ENCODE measurements around the gene CABLES1. TPM values are rescaled to one million over a fixed set of nuclear protein-coding genes. Genes with fewer than 3 reads are reported as not detected.
A peak's percentile ranks its signal among the peaks of the same experiment; 100 is the strongest.
"Not testable (repeated sequence)": the region's sequence is repeated elsewhere in the genome, so short reads cannot be mapped to it uniquely, and the experiment has no call there.

CABLES1 gene
- total RNA-seq, 1 donor from 2014 or later, result 2.8 TPM

DNA sequence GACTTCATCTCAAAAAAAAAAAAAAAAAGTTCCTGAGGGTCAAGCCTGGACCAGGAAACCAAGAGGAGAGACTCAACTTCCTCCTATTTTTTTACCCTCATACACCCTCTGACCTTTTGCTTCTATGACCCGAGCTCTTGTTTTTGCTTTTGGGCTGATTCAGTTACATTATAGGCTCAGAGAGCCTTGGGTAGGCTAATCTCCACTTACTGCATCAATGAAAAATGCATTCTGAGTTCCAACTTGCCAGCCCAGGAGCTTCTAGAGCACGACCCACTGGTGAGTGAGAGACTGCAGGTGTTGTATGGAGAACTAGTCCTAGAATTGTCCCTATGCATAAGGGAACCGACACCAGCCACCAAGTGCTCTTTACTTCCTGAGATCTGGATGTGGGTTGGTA is 91.1 kb downstream of the CABLES1 start:
- peak; percentile 80 for DNase-seq

DNA sequence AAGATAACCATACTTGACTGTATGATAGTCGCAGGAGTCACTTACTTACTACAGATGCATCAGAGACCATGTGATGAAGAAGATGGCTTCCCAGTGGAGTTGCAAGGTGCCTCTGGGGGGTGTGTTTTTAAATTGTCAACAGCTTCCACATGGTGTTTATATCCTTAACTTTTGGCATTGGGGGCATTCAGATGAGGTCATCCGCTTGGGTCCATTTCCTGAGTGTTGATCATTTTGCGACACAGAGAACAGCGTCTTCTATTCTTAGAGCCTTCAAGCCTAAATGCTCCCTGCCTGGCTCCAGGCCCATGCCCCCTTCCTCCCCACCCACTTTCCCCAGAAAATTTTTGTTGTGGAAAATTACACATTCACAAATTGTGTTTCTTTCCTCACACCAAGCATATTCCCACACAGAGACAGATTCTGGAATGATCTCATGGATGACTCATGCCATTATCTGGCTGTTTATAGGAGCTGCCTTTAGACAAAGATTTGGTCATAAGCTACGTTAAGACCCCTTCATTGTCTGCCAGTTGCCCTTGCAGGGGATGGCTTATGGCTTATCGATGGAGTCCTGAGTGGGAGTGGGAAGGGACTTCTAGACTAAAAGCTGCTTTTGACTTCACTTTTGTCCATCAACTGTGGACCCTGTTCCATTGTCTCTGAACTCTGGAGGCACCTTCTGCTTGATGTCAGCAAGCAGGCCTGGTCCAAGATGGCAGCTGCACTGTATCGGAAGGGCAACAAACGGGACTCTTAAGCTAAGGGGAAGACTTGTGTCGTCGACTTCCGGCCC is 91.8 kb downstream of the CABLES1 start:
- peak; percentile 75 for DNase-seq

DNA sequence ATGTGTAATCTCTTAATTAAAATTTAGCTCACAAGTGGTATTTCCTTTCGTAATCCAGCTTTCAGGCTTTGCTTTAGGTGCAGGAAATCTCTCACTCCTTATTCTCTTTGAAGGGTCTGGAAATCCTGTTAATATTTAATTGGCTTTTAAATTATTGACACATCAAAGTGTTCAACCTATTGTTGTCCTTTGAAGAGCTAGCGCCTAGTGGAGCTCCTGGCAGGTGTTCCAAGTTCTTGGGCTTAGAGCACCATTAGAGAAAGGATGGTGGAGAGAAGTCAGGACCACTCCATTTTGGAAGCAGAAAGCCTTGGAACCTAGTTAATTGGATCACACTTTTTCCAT is 92.4 kb downstream of the CABLES1 start:
- DNase-seq, result no peak

DNA sequence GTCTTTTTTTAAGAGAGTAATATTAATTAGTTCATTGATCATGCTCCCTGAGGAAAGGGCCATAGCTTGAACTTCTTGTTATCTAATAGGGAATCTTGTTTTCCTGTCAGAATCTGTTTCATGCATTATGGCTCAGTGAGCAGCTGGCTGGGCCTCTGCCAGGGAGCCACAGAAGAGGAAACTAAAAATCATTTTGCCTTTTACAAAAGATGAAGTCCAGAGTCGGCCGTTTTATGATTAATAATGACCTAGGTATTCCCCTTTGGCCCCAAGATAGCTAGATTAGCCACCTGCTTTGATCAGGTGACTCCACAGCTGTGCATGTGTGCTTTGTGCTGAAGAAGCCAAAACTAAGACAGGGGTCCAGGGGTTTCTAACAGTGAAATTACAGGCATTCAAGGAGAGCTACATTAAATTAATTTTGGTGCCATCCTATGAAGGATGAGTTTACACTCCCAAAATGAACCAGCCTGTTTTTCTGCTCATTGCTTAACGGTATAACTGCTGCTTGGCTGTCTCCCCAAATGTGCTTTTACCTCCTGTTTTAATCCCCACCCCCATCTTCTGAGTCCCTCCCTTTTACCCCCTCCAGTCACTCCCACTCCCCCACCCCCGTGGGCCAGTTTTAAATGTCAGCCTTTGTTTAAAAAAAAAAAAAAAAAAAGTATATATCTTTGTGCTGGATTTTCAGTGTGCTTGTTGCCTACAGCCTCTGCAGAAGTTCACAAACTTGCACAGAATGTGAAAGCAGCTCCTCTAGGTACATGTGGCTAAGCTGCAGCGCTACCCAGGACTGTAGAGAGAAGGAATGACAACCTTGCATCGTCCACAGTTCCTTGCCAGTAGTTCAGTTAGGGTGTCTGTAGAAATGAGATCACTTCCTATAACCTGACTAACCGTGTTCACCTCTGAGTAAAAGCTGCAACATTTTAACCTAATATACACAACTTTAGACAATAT is 93.1 kb downstream of the CABLES1 start:
- DNase-seq, result peak; percentile 68

DNA sequence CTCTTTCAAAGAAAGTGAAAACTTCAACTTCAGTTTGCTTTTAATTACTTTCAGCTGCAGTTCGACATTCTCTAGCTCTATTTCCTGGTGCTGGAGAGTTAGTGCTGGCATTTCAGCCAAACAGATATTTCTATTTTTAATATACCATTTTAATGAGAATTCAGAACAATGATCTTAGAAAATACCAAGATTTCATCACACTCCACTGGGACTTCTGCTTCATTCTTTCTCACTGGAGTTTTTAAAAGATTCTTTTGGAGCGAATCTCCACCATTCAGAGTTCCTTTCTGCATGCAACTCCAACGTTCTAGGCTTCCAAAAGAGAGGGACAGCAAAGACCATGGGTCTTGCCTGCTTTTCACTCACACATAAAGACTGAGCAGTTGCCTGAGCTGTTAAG is 94.2 kb downstream of the CABLES1 start:
- DNase-seq, result no peak

DNA sequence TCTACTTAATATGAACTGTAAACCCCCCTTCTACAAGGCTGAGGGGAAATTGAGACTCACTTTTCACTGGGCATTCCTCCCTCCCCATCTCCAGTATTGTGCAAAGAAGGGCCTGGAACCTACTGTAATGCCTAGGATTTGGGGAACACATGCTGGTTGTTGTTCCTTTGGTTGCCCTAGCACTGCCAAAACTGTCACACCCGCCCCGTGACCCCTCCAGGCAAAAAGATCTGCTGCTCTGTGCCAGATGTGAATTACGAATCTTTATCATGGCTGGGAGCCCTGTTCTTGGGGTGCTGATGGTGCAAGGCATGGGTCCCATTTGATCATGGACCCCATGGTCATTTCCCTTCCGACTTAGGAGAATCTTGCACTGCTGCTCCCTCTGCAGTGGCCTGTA is 95.4 kb downstream of the CABLES1 start:
- no peak for DNase-seq

DNA sequence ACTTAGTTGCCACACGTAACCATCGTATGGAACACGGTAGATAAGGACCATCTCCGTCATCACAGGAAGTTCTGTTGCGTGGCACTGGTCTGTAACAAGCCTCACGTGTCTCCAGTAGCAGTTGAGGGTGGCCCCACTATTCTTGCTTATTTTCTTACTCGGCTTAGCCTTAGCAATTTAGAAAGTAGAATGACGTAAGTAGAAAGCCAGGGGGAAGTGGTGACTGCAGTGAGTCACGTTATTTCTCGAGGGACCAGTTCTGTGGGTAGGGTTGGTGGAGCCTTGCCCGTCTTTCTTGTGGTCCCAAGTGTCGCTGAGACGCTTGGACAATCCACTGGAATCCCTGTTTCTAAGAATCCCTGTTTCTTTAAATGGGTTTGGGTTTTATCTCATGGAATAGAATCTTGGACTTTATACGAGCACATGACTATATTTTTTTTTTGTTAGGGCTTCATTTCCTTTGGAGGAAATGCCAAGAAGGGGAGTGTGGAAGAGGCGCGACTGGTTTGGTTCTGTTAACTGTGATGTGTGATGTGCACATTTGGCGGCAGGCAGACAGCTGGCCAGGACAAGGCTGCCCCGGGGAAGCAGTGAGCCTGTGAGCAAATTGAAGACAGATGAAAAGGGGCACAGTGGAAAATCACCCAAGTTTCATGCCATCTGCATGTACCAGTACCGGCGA is 96.2 kb downstream of the CABLES1 start:
- peak; percentile 73 for DNase-seq

DNA sequence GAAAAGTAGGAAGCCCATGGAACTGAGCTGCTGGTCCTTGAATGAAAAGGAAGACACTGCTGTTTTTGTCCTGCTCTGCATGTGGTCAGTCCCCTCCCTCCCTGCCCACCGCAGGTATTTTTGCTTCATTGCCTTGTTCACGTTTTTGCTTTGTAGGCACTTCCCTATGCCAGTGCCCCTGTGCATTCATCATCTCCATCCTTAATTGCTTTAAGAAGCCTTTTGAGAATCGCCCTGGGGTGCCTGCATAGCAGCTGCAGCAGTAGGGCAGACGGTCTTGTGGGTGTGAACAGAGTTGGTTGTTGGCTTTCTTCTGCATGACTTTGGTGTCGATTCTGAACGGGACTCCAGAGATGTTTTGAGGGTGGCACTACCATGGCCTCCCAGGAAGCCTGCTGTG is 97.0 kb downstream of the CABLES1 start:
- no peak for DNase-seq

DNA sequence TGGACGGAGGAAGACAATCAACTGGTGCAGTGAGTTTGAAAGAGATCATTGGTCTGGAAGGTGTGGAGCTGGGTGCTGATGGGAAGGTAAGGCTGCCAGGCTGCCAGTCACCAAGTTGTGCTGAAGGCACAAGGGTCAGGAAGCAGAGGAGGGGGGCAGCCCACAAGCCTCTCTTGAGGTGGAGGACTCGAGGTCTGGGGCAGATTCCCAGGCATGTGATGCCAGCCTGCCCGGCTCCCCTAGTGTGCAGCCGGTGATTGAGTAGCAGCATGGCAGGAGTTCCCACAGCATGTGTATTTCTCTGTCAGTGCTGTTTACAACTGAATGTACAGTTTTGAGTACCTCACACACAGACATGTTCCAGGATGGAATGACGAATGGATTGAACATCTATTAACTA is 99.3 kb downstream of the CABLES1 start:
- no peak for DNase-seq

DNA sequence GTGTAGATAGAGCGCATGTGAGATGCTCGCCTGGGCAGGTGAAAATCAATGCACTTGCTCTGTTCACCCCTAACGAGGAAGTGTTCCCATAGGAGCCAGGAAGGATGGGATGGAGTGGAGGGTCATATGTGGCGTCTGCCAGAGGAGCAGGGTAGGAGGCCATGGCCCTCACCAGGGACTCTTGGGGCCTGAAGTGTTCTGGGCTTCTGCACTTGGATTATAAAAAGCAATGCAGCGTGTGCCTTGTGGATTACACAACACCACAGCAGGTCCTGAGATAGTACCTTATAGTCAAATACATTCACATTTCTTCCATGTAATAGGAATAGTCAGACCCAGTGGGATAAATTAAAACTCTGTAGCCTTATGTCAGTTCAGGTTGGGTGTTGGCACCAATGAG is 100.1 kb downstream of the CABLES1 start:
- DNase-seq, result no peak

DNA sequence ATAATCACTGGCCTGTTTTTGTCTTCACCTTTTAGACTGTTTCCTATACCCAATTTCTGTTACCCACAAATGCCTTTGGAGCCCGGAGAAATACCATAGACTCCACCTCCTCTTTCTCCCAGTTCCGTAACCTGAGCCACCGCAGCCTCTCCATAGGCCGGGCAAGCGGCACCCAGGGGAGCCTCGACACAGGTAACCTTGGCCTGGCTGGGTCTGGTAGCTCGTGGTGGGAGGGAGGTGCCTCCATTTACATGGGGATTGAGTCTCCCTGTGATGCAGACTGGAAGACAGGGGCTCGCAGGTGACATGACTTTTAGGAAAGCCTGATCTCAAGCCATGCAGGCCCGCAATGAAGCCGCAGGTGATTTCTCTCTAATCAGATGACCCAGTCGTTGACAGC is 100.6 kb downstream of the CABLES1 start:
- no peak for DNase-seq

DNA sequence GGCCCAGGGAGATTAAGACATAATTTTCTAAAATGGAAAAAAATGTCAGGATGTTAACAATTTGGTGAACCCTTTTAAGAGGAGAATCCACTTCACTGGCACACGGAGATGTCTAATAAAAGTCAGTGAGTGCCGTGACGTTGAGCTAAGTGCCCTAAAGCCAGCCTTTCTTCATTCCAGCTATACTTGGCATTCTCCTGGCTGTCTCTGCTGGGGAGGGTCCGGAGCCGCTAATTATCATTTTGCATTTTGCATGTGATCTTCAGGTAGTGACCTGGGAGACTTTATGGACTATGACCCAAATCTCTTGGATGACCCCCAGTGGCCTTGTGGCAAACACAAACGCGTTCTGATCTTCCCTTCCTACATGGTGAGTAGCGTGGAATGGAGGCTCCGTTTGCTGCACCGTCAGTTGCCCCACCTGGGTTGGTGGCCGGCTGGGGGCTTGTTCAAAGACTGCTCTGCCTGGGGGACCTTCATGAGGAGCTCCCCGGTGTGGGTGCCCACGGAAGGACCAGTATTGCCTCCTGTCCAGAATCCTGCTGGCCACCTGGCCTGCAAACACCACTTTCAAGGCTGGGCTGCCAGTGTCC is 101.7 kb downstream of the CABLES1 start:
- DNase-seq, result no peak

DNA sequence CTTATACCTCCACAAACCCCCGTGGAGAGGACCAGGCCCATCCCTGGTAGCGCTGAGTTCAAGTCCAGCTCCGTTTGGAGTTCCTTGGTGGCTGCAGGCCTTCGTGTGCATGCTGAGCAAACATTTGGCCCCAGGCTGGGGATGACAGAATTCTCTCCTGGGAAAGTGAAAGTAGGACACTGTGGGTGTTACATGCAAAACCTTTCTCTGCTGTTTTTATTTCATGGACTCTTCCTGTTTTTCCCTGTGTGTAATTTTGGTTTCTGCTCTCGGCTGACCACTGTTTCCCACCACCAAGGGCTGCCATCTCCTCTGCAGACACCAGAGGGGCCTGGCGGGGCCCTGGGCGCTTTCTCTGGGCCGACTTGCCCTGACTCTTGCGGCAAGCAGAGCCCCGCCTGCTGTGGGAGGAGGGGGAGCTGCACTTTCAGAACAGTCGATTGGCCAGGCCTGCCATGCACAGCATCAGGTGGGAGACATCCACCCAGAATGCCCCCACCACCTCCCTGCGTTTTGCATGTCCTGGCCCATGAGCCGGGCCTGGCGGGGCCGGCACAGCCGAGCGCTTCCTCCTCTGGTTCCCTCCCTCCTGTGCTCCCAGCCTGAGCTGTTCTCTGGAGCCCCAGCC is 102.4 kb downstream of the CABLES1 start:
- no peak for DNase-seq

DNA sequence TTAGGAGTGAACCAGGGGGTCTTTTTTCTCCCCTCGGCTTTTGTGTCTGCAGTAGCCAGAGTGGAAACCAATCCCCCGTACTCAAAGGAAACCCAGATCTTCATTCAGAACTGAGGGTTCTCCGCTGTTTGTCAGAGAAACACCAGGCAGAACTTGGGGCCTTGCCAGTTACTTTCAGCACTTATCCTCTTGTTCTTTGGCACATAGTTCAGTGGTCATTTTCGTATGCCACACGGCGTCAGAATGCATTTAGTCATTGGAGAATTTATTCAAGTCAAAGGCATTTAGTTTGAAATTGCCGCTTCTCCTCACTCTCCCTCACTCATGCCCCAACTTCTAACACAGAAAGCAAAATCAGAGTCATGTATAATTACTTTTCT is 102.9 kb downstream of the CABLES1 start:
- DNase-seq, result no peak

DNA sequence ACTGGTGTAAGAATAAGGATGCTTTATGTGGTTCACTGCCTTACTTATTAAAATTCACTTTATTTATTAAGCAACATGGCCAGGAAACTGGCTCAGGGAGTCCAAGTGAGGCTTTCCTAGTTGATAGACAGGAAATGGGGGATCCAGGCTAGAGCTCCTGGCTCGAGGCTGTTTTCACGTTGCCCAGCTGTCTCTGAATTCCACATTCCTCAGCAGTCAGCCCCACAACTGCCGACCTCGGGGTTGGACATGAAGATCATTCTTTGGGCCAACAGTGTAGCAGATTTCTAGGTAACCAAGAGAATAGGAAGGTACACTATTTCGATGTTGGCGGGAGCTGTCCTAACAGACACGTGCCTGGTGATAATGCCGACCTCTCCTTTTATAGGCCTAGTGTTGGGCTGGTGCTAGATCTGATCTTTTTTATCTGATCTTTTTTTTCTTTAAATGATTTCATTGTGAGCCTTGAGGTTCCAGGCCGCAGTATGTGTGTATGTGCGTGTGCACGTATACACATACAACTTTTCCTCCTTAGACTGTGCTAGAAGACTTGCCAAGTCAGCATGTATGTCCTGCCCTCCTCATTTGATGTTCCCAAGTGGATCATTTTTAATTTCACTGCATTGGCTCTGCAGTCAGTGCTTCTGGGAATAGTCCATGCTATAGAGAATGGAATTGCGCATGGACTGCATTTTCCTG is 103.5 kb downstream of the CABLES1 start:
- peak; percentile 51 for DNase-seq

DNA sequence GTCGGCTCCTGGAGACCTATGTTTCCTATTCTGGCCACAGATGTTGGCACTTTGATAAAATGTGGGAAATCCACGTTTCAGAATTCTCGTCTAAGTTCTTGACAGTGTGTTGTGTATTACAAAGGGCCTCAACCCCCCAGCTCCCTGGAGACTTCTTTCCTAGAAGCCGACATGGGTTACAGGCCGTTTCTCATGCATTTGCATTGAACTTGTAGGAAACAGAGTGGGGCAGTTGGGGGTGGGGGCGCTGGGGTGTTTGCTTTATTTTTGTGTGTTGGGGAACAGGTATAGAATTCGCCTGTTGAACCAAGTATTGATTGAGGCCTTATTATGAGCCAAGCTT is 104.0 kb downstream of the CABLES1 start:
- DNase-seq, result no peak

DNA sequence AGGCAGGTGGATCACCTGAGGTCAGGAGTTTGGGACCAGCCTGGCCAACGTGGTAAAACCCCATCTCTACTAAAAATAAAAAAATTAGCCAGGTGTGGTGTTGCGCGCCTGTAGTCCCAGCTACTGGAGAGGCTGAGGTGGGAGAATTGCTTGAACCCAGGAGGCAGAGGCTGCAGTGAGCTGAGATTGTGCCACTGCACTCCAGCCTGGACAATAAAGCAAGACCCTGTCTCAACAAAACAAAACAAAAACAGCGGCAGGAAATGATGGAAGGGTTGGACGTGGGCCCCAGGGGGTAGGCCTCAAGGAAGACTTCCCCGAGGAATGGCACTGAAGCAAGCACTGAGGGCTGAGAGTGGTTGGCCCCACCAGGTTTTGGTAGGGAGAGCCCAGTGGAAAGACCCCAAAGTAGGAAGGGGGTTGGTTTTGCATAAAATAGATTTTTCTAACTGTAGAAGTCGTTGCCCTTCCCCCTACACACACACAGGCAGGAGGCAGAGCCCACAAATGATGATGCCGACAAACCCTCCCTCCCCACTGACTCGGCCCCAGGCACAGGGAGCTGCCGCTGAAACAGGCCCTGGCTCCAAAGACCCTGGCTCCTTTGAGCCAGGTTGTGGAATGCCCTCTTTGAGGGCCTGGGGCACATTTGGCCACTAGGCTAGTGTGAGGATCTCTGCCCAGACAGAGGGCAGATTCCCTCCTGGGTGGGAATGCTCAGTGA is 104.8 kb downstream of the CABLES1 start:
- DNase-seq, result no peak

DNA sequence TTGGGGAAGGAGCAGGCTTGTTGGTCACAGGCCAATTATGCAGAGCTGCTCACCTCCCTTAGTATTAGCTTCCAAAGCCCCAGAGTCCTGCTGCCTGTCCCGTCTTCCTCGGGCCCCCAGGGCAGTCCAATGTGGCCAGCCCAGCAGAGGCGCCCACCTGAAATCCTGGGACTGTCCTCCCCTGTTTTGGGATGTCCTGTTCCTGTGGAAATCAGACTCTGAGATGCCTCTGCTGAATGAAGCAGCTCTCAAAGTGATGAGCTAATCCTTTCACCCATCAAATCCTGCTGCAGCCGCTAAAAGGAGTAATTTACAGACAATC is 105.3 kb downstream of the CABLES1 start:
- DNase-seq, result no peak

DNA sequence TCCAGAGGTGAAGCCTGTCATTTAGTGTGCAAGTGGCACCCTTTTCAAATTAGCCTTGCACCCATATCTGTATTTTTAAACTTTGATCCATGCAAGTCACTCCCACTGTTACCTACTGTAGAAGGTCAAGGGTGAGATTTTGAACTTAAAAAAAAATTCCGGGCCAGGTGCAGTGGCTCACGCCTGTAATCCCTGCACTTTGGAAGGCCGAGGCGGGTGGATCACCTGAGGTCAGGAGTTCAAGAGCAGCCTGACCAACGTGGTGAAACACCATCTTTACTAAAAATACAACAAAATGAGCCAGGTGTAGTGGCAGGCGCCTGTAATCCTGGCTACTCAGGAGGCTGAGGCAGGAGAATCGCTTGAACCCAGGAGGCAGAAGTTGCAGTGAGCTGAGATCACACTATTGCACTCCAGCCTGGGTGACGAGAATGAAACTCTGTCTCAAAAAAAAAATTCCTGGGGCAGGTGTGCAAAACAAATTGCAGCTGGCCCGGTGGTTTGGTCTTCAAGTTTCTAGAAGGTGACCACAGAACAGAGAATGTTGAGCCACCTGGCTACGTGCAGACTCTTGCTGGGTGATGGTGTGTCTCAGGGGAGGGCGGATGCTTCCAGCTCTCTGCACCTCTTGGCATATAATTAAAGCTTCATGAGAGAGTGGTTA is 106.7 kb downstream of the CABLES1 start:
- DNase-seq, result not testable (repeated sequence)

DNA sequence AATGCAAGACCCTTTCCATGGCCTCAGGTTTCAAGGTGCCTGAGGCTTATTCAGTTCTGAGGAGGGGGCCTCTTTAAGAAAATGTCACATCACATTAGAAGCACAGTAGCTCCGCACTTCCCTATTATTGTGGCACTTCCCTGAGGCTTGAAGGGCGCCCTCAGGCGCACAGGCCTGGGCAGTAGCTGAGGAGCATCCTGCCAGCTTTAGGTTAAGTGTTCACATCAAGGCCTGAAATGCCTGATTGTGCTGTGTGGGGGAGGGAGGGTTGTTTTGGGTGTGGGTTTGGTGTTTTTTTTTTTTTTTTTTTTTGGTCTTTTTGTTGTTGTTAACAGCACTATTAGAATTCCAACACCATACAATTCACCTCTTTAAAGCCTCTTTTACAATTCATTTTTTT is 107.9 kb downstream of the CABLES1 start:
- DNase-seq, result no peak
